HG03520 (cell line): ENCODE results near the gene RNF32.
"Not testable (repeated sequence)": the region's sequence is repeated elsewhere in the genome, so short reads cannot be mapped to it uniquely, and the experiment has no call there.

Experiments used
- ATAC-seq: cut with Tn5 transposase; IDR thresholded peaks from one replicate; pipeline ENCODE4 v1.9.1; 2021; ENCODE audit warnings: mild to moderate bottlenecking, moderate library complexity; ENCODE audit not compliant: unreplicated experiment

RNF32 gene

GRCh38 chr7:156612930-156613329, 27.6 kb upstream of the RNF32 start:
- no peak for ATAC-seq

- no peak for ATAC-seq
Measured at GRCh38 chr7:156614434-156615264, 25.9 kb upstream of the RNF32 start.

- no peak for ATAC-seq
Measured at GRCh38 chr7:156616269-156617202, 24.0 kb upstream of the RNF32 start.

- ATAC-seq: no peak
Measured at GRCh38 chr7:156617215-156617614, 23.4 kb upstream of the RNF32 start.

- no peak for ATAC-seq
Measured at GRCh38 chr7:156618078-156618779, 22.3 kb upstream of the RNF32 start.

- no peak for ATAC-seq
Measured at GRCh38 chr7:156618780-156619367, 21.7 kb upstream of the RNF32 start.

GRCh38 chr7:156619488-156620290, 20.9 kb upstream of the RNF32 start:
- ATAC-seq: not testable (repeated sequence)

GRCh38 chr7:156620291-156620675, 20.3 kb upstream of the RNF32 start:
- no peak for ATAC-seq

GRCh38 chr7:156621652-156622051, 18.9 kb upstream of the RNF32 start:
- ATAC-seq: no peak

- ATAC-seq: no peak
Measured at GRCh38 chr7:156625580-156625979, 15.0 kb upstream of the RNF32 start.

- ATAC-seq: no peak
Measured at GRCh38 chr7:156626220-156626895, 14.2 kb upstream of the RNF32 start.

GRCh38 chr7:156628562-156628961, 12.0 kb upstream of the RNF32 start:
- ATAC-seq: no peak

- no peak for ATAC-seq
Measured at GRCh38 chr7:156629873-156630272, 10.7 kb upstream of the RNF32 start.

- ATAC-seq: no peak
Measured at GRCh38 chr7:156634117-156634516, 6.5 kb upstream of the RNF32 start.

GRCh38 chr7:156635529-156636385, 4.8 kb upstream of the RNF32 start:
- no peak for ATAC-seq

- ATAC-seq: not testable (repeated sequence)
Measured at GRCh38 chr7:156637093-156637492, 3.5 kb upstream of the RNF32 start.

- no peak for ATAC-seq
Measured at GRCh38 chr7:156638443-156639077, 2.0 kb upstream of the RNF32 start.
